GM13976 (cell line): Measurements from ENCODE around the gene PTPRQ.
"Not testable (repeated sequence)": the region's sequence is repeated elsewhere in the genome, so short reads cannot be mapped to it uniquely, and the experiment has no call there.

Experiments used
- DNase-seq: peaks from one replicate; pipeline ENCODE4 v3.0.0; 2012; ENCODE audit warnings: low spot score
- in situ Hi-C: fragments of 300-500 bp; cut with MboI; formaldehyde crosslinking; loops from one replicate; pipeline ENCODE4 v1.12.0; 2022; ENCODE audit warnings: low sequenced_read_pairs, mixed read lengths, inconsistent platforms; ENCODE audit not compliant: unreplicated experiment
- TF ChIP-seq, protein P1 (sequence below): IDR thresholded peaks from 2 replicates; pipeline ENCODE4 v1.5.1; 2012; ENCODE audit warnings: borderline replicate concordance, mild to moderate bottlenecking; ENCODE audit not compliant: insufficient read depth; ENCODE audit errors: extremely low read depth, missing control alignments, control extremely low read depth

The PTPRQ gene

GRCh38 chr12:80460972-80461371 is 16.9 kb downstream of the PTPRQ start:
- in situ Hi-C loops = no loop called here
- no peak for DNase-seq
- TF ChIP-seq, protein P1, sequence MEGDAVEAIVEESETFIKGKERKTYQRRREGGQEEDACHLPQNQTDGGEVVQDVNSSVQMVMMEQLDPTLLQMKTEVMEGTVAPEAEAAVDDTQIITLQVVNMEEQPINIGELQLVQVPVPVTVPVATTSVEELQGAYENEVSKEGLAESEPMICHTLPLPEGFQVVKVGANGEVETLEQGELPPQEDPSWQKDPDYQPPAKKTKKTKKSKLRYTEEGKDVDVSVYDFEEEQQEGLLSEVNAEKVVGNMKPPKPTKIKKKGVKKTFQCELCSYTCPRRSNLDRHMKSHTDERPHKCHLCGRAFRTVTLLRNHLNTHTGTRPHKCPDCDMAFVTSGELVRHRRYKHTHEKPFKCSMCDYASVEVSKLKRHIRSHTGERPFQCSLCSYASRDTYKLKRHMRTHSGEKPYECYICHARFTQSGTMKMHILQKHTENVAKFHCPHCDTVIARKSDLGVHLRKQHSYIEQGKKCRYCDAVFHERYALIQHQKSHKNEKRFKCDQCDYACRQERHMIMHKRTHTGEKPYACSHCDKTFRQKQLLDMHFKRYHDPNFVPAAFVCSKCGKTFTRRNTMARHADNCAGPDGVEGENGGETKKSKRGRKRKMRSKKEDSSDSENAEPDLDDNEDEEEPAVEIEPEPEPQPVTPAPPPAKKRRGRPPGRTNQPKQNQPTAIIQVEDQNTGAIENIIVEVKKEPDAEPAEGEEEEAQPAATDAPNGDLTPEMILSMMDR = no peak

DNA sequence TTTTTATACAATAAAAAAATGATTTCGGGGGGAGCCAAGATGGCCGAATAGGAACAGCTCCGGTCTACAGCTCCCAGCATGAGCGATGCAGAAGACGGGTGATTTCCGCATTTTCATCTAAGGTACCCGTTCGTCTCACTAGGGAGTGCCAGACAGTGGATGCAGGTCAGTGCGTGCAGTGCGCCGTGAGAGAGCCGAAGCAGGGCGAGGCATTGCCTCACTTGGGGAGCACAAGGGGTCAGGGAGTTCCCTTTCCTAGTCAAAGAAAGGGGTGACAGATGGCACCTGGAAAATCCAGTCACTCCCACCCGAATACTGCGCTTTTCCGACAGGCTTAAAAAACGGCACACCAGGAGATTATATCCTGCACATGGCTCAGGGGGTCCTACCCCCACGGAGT is 17.8 kb downstream of the PTPRQ start:
- DNase-seq = not testable (repeated sequence)

GRCh38 chr12:80469681-80470080 is 25.6 kb downstream of the PTPRQ start:
- TF ChIP-seq, protein P1 = no peak
- DNase-seq = no peak
- in situ Hi-C loops = no loop called here

More for the DNA sequence above, 17.8 kb downstream of the PTPRQ start:
- in situ Hi-C loops = not testable (repeated sequence)

- in situ Hi-C loops = no loop called here
- DNase-seq = no peak
- TF ChIP-seq, protein P1 = no peak
Observed at GRCh38 chr12:80470403-80470802, 26.4 kb downstream of the PTPRQ start.

DNA sequence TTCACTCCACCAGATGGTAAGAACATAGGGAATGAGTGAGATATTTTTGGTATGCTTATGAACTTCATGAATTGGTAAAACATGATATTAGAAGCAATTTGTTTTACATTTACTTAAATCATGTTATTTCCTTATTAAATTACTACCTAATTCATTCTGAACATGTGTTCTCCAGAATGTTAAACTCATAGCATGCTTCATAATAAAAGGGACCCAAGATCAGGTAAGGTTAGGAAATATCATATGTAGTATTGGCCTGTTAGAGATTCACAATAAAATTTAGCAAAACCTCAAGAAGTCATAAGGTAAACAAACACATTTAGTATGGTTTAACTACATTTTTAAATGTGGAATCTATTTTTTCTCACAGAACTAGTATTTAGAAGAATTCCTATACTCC is 28.2 kb downstream of the PTPRQ start:
- in situ Hi-C loops = no loop called here
- no peak for DNase-seq
- TF ChIP-seq, protein P1 = no peak

DNA sequence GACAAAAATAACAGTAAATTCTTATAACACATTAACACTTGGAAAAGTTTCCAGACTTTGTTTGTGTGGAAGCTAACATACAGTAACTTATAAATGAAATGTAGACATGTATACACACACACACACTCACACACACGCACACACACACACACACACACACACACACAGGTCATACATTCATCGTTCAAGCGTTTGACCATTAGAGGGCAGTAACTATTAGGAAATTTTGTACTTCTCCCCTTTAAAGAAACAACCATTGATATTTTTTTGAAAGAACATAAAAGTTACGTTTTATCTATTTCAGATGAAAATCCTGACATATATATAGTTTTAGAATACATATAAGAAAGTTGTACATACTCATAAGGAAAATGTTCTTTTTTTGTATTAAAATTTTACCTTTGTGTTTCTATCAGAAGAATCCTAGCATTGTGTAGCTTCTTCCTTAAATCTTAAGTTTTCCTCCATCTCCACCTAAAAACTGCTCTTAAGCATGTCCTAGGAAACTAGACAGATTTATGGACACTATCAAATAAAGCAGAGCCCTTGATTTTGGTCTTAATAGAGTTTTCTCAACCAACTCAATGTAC is 29.0 kb downstream of the PTPRQ start:
- in situ Hi-C loops = no loop called here
- DNase-seq = peak; percentile 29
- TF ChIP-seq, protein P1 = peak; percentile 35

- in situ Hi-C loops = loop anchor here (25.0 kb wide), 1 partner anchor 285 kb away; no protein-coding TSS in a partner anchor
- DNase-seq = not testable (repeated sequence)
Observed at GRCh38 chr12:80477521-80478145, 33.6 kb downstream of the PTPRQ start.
